Embryonic facial prominence (tissue), 1 donor: ENCODE data around the gene TMOD3.

Experiments
- DNase-seq: peaks from one replicate; pipeline ENCODE4 v3.0.0-alpha.2; 2016; ENCODE audit errors: extremely low spot score

TMOD3 gene

GRCh38 chr15:51828621-51829375 lies 655 bp upstream of the TMOD3 start:
- no peak for DNase-seq

GRCh38 chr15:51830276-51830806 lies 888 bp downstream of the TMOD3 start:
- no peak for DNase-seq

DNA sequence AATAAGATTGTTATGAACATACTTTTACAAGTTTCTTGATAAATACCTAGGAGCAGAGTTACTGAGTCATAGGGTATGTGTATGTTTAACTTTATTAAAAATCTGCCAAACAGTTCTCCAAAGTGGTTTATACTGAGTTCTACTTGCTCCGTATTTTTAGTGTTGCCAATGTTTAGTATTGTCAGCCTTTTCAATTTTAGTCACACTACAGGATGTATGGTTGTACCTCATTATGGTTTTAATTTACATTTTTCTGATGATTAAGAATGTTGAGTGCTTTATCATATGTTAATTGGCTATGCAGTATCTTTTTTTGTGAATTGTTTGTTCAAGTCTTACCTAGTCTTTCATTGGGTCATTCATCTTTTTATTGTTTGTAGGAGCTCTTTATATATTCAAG lies 4.3 kb downstream of the TMOD3 start:
- DNase-seq: no peak

DNA sequence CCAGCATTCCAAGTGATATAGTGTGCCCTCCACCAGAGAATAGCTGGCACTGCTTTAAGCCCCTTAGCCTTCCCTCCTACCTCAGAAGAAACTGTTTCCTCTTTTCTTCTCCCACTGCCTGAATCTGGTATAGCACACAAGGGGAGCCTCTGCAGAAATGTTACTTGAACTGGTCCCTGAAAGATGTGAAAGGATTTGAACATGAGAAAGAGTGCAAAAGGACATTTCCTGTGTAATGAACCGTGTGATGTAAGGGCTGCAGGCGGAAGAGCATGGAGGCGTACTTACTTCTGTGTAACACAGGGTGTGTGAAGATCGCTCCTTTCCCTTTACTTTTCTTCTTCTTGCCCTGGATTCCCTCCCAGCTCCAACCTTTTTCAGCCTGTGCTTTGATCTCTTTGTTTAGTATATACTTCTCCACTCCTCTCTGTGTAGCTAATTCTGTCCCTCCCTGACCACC lies 8.4 kb downstream of the TMOD3 start:
- no peak for DNase-seq

GRCh38 chr15:51838270-51838669 lies 8.8 kb downstream of the TMOD3 start:
- no peak for DNase-seq

DNA sequence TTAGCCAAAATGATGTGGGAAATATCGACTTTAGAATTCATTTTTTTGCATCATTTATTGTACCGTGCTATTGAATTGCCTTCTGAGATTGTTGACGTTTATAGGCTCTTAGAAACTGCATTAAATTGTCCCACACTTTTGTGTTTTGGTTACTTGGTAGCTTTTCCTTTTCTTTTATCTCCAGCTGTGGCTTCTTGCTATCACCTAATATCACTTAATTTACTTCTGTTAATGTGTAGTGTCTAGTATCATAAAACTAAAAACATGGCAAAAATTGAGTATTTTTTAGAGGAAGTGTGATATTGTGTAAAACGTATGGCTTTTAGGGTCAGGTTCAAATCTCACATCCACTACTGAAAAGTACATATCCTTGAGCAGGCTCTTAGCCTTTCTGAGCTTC lies 11.2 kb downstream of the TMOD3 start:
- DNase-seq: no peak

DNA sequence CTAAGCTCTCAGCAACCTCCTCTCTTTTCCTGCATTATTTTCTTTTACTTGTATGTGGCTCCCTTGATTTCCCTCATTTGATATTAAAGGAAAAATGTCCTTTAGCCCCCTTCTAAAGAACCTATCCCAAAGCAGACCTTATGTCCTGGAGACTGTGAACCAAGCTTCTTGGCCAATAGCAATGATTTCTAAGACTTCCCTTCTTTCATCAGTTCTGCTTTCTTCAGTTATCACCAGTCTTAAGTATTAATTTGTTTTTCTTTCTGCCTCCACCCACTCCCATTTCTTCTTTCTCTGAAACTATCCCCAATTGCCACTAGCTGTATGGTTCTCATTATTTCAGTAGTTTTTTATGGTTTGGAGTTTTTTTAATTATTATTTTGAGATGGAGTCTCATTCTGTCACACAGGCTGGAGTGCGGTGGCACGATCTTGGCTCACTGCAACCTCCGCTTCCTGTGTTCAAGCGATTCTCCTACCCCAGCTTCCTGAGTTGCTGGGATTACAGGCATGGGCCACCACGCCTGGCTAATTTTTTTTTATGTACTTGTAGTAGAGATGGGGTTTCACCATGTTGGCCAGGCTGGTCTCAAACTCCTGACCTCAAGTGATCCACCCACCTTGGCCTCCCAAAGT lies 12.1 kb downstream of the TMOD3 start:
- DNase-seq: no peak

- no peak for DNase-seq
These were observed 12.8 kb downstream of the TMOD3 start for GRCh38 chr15:51842265-51842664.

GRCh38 chr15:51842852-51843737 lies 13.6 kb downstream of the TMOD3 start:
- DNase-seq: no peak

DNA sequence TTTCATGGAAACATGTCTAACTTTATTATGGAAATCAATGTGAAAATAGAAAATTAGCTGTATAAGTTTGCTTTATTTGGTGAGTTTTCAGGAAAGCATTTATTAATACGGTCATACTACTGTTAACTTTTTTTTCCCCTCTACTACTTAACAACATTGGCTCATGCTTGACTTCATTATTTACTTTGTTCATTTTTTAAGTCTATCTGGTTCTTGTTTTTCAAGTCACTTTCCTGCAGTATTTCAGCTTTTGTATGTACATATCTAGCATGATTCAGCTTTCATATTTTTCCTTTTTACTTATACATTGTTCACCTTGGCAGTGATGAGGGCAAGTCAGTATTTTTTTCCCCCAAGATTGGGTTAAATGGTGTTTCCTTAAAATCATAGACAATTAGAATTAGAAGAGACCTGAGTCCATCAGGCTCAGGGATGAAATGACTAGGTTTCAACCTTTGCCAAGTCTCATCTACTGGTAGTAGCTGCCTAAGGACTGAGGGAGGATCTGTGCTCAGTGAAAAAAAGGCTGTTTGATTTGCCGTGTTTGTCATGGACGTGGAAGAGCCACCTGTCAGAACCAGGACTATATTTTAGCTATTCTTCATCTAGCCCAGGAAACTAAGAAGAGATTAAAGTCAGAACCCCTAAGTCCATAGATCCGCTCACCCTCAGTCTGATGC lies 15.4 kb downstream of the TMOD3 start:
- DNase-seq: no peak

GRCh38 chr15:51846066-51846462 lies 16.6 kb downstream of the TMOD3 start:
- DNase-seq: no peak

DNA sequence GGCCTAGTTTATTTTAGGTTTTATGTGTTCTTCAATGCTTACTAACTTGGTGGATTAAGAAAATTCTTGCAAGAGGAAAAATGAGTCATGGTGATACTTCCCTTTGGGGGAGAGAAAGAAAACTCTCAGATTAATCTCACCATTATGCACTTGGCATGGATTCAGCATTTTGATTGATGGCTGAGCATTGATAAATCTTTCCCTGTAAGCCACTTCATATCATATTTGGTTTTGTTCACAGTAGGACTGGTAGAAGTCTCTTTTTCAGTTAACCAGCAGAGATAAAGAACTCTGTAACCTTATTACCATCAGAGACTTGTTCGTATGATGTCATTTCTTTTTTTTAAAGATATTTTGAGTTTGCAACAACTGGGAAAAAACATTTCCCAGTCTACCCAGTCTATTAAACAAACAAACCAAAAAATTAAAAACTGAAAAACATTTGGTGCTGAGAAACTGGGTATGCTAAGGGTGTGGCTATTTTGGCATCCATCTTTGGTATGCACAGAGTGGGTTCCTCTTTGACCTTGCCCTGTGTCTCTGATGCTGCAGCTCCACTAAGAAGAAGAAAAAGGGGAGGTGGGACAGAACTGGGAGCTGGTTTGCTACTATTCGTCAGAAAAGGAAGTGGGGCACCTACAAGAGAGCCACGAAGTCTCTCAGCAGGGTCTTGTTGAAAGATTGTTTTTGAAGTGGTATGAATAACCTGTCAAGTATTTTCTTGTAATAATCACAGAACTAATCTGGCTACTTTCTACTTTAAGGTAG lies 17.2 kb downstream of the TMOD3 start:
- DNase-seq: no peak

DNA sequence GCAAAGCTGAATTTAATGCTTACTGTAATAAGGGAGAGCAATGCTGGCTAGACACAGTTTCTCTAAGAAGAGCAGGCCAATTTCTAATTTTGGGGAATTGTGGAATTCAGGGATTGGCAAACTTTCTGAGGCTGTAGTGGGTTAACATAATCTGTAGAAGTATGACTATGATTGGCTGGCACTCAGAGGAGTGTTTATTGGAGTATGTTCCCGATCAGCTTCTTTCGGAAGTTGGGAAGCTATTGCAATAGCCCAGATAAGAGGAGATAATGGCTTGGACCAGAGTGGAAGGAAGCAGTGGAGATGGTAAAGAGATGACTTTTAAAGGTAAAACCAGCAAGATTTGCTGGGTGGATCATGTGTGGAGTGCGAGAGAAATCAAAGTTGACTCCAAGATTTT lies 19.4 kb downstream of the TMOD3 start:
- no peak for DNase-seq

- DNase-seq: no peak
These were observed 20.4 kb downstream of the TMOD3 start for GRCh38 chr15:51849860-51850259.

GRCh38 chr15:51853998-51854397 lies 24.5 kb downstream of the TMOD3 start:
- DNase-seq: no peak

DNA sequence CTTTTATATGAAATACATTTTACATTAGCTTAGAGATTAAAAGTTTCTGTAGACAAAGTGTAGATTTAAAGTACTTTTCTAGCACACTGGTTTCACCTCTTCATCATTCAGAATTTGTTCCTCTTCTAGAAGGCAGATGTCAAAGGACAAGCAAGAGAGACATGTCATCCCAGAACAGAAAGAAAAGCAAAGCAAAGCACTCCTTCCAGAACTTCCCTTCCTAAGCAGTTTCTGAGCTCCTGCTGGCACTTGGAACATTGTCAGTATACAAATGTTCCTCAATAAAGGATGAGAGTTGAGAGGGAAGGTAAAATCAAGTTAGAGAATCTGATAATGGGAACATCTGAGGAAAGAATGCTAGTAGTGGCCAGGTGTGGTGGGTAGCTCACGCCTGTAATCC lies 26.2 kb downstream of the TMOD3 start:
- DNase-seq: no peak

GRCh38 chr15:51856714-51857380 lies 27.4 kb downstream of the TMOD3 start:
- DNase-seq: no peak

GRCh38 chr15:51861557-51862359 lies 32.3 kb downstream of the TMOD3 start:
- no peak for DNase-seq

- no peak for DNase-seq
These were observed 33.7 kb downstream of the TMOD3 start for GRCh38 chr15:51863131-51863530.
